NCI-H1694 (cell line): ENCODE data around the gene DDA1.

Experiments
- DNase-seq: peaks from one replicate; lab custom pipeline; 2025; lab: John Stamatoyannopoulos, UW

The DDA1 gene

GRCh38 chr19:17312189-17313113, 3.1 kb downstream of the DDA1 start:
- DNase-seq = no peak

- no peak for DNase-seq
Observed at GRCh38 chr19:17314007-17314593, 4.7 kb downstream of the DDA1 start.

GRCh38 chr19:17318966-17319365, 9.6 kb downstream of the DDA1 start:
- no peak for DNase-seq

GRCh38 chr19:17319473-17320238, 10.3 kb downstream of the DDA1 start:
- no peak for DNase-seq

GRCh38 chr19:17320435-17320834, 11.1 kb downstream of the DDA1 start:
- DNase-seq = no peak

GRCh38 chr19:17321655-17322489, 12.5 kb downstream of the DDA1 start:
- no peak for DNase-seq

GRCh38 chr19:17322854-17323253, 13.5 kb downstream of the DDA1 start:
- DNase-seq = no peak

GRCh38 chr19:17323300-17323963, 14.1 kb downstream of the DDA1 start:
- DNase-seq = no peak

GRCh38 chr19:17323964-17324332, 14.6 kb downstream of the DDA1 start:
- DNase-seq = no peak

- no peak for DNase-seq
Observed at GRCh38 chr19:17324357-17325114, 15.2 kb downstream of the DDA1 start.

- DNase-seq = no peak
Observed at GRCh38 chr19:17325133-17325532, 15.8 kb downstream of the DDA1 start.

GRCh38 chr19:17325881-17326594, 16.7 kb downstream of the DDA1 start:
- DNase-seq = no peak

GRCh38 chr19:17326595-17326966, 17.2 kb downstream of the DDA1 start:
- DNase-seq = no peak

- no peak for DNase-seq
Observed at GRCh38 chr19:17327068-17327653, 17.8 kb downstream of the DDA1 start.

- no peak for DNase-seq
Observed at GRCh38 chr19:17327654-17328516, 18.5 kb downstream of the DDA1 start.

GRCh38 chr19:17328517-17329365, 19.4 kb downstream of the DDA1 start:
- no peak for DNase-seq

GRCh38 chr19:17329366-17330261, 20.3 kb downstream of the DDA1 start:
- no peak for DNase-seq
